PFSK-1 (cell line): ENCODE measurements around the gene LDB2.

Experiments used
- FOXP2 ChIP-seq: optimal IDR thresholded peaks from 2 replicates; pipeline ENCODE3; 2011; ENCODE audit warnings: borderline replicate concordance, control low read depth, inconsistent platforms; ENCODE audit not compliant: insufficient read depth; ENCODE audit errors: extremely low read length, extremely low read depth
- POLR2AphosphoS5 ChIP-seq: IDR thresholded peaks from 2 replicates; pipeline ENCODE4 v1.6.1; 2012; ENCODE audit warnings: low read depth, mild to moderate bottlenecking, control low read depth, low read length, moderate library complexity
- SIN3A ChIP-seq: IDR thresholded peaks from 2 replicates; pipeline ENCODE4 v1.6.1; 2012; ENCODE audit warnings: mild to moderate bottlenecking, low read length, moderate library complexity, borderline replicate concordance; ENCODE audit not compliant: insufficient read depth
- TAF1 ChIP-seq: IDR thresholded peaks from 2 replicates; pipeline ENCODE4 v1.6.1; 2012; ENCODE audit warnings: low read length, control low read depth, borderline replicate concordance; ENCODE audit not compliant: insufficient read depth
- TF ChIP-seq, protein P1 (sequence below), 2 experiments: IDR thresholded peaks; 2 replicates each; pipeline versions ENCODE4 v1.6.1 to v1.8.0; 2011 to 2012; ENCODE audit warnings: low read depth in 2 of 2, low read length in 2 of 2, control low read depth in 1 of 2, inconsistent platforms in 1 of 2, mild to moderate bottlenecking in 1 of 2, moderate library complexity in 1 of 2; ENCODE audit not compliant: insufficient read depth in 1 of 2

The LDB2 gene

DNA sequence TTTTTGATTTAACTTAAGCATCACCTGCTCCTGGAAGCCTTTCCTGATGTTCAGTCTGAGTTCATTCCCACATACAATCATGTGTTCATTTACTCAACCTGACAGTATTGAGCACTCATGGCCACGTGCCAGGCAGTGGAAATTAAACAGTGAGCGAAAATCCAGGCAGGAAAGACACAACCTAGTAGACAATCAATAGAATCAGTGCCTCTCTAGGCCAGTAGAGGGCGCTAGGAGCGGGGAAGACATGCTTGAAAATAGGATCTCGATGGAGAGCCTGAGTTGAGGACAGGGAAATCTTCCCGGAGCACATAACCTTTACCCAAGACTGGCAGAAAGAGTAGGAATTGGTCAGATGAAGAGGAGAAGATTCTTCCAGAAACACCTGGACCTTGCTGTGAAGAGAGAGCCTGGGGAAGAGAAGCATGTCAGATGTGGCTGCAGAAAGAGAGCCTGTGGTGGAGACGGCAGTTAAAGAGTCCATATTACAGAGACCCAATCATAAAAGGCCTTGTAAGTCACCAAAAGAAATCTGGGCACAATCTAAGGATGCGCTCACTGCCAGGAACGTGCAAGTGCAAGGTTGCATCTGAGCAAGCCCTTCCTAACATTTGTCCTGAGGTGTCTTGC, 103.5 kb downstream of the LDB2 start:
- TF ChIP-seq, protein P1, sequence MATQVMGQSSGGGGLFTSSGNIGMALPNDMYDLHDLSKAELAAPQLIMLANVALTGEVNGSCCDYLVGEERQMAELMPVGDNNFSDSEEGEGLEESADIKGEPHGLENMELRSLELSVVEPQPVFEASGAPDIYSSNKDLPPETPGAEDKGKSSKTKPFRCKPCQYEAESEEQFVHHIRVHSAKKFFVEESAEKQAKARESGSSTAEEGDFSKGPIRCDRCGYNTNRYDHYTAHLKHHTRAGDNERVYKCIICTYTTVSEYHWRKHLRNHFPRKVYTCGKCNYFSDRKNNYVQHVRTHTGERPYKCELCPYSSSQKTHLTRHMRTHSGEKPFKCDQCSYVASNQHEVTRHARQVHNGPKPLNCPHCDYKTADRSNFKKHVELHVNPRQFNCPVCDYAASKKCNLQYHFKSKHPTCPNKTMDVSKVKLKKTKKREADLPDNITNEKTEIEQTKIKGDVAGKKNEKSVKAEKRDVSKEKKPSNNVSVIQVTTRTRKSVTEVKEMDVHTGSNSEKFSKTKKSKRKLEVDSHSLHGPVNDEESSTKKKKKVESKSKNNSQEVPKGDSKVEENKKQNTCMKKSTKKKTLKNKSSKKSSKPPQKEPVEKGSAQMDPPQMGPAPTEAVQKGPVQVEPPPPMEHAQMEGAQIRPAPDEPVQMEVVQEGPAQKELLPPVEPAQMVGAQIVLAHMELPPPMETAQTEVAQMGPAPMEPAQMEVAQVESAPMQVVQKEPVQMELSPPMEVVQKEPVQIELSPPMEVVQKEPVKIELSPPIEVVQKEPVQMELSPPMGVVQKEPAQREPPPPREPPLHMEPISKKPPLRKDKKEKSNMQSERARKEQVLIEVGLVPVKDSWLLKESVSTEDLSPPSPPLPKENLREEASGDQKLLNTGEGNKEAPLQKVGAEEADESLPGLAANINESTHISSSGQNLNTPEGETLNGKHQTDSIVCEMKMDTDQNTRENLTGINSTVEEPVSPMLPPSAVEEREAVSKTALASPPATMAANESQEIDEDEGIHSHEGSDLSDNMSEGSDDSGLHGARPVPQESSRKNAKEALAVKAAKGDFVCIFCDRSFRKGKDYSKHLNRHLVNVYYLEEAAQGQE (IDR thresholded peaks at IDR 0.05; ENCODE audit: insufficient read depth in 1 of 2, low read depth in 2 of 2, low read length in 2 of 2): no peak
- TF ChIP-seq TAF1 (no peak), FOXP2 (no peak), POLR2AphosphoS5 (no peak), SIN3A (no peak)

DNA sequence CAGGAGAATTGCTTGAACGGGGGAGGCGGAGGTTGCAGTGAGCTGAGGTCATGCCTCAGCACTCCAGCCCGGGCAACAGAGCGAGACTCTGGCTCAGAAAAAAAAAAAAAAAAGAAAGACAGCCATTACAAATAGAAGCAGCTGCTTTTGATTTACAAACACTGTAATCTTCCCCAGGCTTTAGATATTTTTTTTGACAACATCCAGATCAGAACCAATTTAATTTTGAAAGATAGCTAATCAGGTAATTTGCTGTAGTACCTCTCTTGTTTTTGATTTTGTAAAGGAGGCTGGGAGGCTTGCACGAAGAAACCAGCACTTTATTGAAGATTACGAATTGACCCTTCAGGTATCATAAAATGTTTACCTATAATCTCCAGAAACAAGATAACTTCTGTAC, 107.0 kb downstream of the LDB2 start:
- TF ChIP-seq FOXP2 (no peak), POLR2AphosphoS5 (no peak), TAF1 (no peak), SIN3A (no peak)
- TF ChIP-seq, protein P1 (IDR thresholded peaks at IDR 0.05; ENCODE audit: insufficient read depth in 1 of 2, low read depth in 2 of 2, low read length in 2 of 2): no peak

DNA sequence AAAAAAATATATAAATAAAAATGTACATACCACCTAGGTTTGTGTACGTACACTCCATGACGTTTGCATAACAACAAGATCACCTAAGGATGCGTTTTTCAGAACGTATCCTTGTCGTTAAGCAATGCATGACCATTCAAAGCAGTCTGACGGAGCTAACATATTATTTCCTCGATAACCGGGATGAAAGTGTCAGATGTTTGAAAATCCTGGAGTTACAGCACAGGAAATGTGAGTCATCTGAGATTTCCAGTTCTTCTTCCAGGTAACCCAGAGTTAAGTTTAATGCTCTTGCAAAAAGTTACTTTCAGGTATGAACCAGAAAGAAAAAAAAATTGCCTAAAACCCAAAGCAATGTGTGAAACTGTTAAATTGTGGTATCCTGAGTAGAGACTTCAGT, 107.9 kb downstream of the LDB2 start:
- TF ChIP-seq SIN3A (no peak), FOXP2 (no peak), POLR2AphosphoS5 (no peak), TAF1 (no peak)
- TF ChIP-seq, protein P1 (IDR thresholded peaks at IDR 0.05; ENCODE audit: insufficient read depth in 1 of 2, low read depth in 2 of 2, low read length in 2 of 2): no peak

DNA sequence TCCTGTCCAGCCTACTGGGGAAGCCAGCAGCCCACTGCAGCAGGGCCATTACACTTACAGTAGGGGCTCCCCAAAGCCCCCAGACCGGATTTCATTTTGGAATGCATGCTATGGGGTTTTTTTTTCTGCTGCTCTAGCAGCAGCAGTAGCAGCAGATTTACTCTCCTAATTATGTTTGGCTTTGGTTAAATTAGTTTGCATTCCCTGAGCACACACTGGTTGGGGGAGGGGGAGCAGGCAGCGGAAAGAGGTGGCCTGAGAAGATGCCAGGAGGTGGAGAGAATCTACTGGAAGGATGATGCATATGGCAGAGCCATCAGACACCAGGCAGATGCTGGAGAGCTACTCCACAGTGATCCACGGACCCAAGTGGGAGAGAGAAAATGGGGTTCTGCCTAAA, 109.6 kb downstream of the LDB2 start:
- TF ChIP-seq FOXP2: no peak
- TF ChIP-seq POLR2AphosphoS5: no peak
- no peak for TF ChIP-seq TAF1
- TF ChIP-seq, protein P1 (IDR thresholded peaks at IDR 0.05; ENCODE audit: insufficient read depth in 1 of 2, low read depth in 2 of 2, low read length in 2 of 2): no peak
- no peak for TF ChIP-seq SIN3A

DNA sequence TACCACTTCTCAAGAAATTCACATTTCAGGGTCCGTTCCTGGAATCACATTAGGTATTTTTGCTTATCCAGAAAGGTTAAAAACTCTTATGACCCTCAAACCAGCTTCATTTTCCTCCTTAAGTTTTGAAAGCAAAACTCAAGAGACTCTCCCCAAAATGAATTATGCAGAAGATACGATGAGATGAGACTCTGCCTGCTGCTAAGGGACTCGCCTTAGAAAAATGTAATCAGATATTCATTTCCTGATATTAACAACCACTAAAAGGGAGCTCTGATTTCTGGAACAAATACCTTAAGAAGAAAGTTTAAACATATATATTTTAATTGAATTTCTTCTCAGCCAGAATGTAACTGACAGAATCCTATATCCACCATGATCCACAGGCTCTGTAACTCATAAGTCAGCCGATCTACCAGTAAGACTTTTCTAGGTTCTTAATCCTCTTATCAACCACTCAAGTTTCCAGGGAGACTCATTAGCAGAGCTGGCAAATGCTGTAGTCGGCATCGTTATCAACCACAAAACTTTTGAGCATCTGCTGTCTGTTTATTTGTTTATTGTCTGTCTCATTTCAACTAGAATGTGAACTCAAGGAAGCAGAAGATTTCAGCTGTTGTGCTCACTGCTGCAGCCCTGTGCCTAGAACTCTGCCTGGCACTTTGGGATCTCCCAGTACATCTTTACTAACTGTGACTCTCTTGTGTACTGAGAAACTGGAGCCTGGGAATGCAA, 112.5 kb downstream of the LDB2 start:
- TF ChIP-seq POLR2AphosphoS5 (no peak), TAF1 (no peak), FOXP2 (no peak), SIN3A (no peak)
- TF ChIP-seq, protein P1 (IDR thresholded peaks at IDR 0.05; ENCODE audit: insufficient read depth in 1 of 2, low read depth in 2 of 2, low read length in 2 of 2): no peak
